Stimulated activated CD8-positive, alpha-beta memory T cell treated with anti-CD3 and anti-CD28 coated beads, Interleukin-15, amount 100 ng/mL, for 24 hours (primary cell): ENCODE data around the gene TPGS1.

Experiments used
- DNase-seq: peaks from one replicate; pipeline ENCODE4 v3.0.0-alpha.2; 2020; ENCODE audit warnings: low read depth

TPGS1 gene

DNA sequence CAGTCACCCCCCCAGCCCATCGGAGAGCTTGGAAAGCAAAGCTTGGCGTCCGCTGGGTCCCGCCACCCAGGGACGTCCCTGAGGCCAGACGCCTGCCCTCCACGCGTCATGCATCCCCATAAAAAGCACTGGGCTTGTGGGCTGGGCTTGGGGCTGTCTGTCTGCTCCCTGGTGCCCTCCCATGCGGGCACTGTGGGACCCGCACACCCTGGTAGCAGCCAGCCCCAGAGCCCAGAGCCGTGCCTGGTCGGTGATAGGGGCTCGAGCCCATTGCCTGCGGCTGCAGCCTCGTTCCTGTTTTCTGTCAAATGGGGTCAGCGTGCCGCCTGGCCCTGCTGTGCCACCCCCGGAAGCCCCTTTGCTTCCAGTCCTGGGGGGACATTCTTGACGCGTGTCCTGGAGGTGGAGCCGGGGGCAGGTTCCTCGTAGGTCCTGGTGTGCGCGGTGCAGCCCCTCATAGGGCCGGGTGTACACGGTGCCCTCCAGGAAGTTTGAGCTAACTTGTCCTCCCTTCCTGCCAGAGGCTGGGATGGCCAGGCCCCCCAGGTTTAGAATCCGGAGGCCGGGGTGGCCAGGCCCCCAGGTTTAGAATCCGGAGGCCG lies 32.2 kb downstream of the TPGS1 start:
- DNase-seq, result no peak

DNA sequence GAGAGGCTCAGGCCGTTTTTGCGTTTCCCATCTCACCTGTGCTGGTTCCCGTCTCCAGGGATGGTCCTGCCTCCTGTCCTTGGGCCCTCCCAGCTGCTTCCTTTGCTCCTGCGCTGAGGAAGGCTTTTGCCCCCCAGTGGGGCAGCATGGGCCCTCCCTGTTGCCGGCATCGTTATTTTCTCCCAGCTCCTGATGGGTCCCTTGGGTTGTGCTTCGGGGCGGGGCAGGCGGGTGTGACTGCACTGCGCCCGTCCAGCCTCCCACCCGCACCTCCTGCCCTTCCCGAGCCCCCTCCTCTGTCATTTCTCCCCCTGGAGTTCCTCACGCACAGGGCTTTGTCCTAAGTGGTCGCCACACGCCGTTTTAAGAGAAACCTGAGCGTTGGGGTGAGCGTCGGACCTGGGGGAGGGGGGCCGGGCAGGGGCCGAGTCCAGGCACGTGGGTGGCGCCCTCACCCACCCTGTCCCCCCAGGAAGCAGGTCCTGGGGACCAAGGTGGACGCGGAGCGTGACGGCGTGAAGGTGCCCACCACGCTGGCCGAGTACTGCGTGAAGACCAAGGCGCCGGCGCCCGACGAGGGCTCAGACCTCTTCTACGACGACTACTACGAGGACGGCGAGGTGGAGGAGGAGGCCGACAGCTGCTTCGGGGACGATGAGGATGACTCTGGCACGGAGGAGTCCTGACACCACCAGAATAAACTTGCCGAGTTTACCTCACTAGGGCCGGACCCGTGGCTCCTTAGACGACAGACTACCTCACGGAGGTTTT lies 33.8 kb downstream of the TPGS1 start:
- no peak for DNase-seq

DNA sequence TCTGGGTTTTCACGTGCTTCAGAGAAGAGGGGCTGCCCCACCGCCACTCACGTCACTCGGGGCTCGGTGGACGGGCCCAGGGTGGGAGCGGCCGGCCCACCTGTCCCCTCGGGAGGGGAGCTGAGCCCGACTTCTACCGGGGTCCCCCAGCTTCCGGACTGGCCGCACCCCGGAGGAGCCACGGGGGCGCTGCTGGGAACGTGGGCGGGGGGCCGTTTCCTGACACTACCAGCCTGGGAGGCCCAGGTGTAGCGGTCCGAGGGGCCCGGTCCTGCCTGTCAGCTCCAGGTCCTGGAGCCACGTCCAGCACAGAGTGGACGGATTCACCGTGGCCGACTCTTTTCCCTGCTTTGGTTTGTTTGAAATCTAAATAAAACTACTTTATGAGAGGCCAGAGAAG lies 34.4 kb downstream of the TPGS1 start:
- DNase-seq, result no peak

DNA sequence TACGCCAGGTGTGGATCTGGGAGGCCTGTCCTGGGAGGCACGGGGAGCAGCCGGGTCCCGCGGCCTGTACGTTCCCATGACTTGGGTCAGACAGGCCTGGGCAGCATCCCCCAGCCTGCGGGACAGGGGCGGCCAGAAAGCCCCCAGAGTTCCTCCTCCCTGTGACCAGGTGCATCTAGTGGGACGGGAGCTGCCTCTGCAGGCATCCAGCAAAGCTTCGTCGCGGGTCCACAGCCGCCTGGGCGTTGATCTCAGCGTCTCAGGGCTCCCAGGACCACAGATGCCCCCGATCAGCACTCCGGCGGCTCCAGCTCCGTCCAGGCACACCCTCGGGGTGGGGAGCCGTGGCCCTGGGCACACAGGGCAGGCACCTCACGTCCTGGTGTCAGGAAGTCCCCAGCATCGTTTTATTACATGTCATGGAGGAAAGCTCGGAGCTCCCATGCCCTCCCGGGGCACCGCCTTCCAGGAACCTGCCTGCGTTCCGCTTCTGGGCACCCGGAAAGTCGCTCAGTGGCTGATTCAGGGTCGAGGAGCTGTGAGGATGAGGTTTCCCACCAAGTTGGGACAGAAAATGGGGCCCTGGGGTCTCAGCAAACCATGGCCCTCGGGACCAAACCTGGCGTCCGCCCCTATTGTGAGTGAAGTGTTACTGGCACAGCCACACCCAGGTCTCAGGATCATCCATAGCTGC lies 35.0 kb downstream of the TPGS1 start:
- no peak for DNase-seq

DNA sequence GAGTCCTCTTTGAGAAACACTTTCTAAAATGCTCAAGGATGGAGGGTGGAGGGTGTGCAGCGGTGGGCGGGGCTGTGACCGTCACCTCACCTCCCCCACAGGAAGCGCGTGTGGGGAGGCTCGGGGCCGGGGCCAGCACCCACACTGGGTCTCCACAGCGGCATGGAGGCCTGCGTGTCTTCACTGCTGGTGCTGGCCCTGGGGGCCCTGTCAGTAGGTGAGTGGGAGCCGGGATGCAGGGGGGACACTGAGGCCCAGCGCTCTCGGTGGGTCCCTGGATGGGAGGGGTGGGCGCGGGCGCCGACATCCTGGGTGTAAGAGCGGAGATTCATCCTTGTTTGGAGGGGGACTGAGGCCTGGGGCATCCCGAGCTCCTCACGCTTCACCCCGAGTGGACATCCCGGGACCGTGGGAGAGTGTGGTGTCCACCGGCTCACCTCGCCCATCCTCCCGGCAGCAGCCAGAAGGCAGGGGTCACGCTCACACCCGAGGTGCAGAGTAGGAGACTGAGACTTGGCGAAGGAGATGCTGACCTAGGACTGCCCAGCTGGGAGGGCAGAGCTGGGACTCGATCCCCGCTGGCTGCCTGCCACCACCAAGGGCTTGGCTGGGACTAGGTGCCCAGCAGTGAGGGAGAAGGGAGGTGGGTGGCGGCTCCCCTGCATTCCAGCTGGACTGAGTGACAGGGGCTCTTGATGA lies 36.8 kb downstream of the TPGS1 start, which contains the start of gene GZMM:
GZMM (plus strand) TSS at position 144 of the 699 bp plus-strand sequence; CDS start at position 163, 19 bp downstream.
- DNase-seq, result peak; percentile 49

DNA sequence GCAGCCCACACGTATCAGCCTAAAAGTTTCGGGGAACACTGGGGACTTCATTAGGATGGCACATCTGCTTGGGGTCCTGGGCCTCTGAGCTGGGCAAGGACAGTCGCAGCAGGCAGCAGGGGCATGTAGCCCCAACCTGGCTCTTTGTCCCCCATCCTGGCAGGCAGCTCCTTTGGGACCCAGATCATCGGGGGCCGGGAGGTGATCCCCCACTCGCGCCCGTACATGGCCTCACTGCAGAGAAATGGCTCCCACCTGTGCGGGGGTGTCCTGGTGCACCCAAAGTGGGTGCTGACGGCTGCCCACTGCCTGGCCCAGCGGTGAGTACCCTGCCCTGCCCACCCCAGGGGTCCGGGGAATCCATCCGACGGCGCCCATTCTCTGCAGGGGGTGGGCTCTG lies 39.8 kb downstream of the TPGS1 start:
- DNase-seq, result no peak

DNA sequence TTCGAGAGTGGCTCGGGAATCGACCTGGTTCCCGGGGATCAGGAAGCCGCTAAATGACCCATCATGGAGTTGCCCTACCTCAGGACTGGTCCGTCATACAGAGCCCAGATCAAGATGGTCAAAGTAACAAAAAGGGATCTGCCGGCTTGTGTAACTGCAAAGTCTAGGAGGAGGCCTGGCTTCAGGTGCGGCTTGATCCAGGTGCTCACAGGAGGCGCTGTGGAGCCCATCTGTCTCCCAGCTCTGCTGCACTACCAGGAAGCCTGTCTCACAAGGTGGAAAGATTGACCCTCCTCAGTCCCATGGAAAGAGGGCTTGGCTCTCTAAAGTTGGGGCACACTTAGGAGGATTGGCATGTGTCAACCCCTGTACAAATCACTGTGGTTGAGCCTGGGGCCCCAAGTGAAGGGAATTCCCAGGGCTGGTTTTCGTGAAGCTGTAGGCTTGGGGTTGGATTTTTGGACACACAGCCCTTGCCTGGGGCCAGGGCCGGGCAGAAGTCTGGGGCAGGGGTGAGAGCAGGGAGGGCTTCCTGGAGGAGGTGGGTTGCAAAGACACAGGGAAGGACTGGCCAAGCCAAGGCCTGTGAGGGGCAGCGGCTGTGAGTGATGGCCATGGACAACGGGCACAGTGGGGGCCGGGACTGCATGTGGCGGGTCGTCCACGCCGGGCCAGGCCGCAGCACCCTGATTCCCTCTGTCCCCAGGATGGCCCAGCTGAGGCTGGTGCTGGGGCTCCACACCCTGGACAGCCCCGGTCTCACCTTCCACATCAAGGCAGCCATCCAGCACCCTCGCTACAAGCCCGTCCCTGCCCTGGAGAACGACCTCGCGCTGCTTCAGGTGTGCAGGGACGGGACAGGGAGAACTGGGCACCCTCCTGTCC lies 40.8 kb downstream of the TPGS1 start:
- no peak for DNase-seq

DNA sequence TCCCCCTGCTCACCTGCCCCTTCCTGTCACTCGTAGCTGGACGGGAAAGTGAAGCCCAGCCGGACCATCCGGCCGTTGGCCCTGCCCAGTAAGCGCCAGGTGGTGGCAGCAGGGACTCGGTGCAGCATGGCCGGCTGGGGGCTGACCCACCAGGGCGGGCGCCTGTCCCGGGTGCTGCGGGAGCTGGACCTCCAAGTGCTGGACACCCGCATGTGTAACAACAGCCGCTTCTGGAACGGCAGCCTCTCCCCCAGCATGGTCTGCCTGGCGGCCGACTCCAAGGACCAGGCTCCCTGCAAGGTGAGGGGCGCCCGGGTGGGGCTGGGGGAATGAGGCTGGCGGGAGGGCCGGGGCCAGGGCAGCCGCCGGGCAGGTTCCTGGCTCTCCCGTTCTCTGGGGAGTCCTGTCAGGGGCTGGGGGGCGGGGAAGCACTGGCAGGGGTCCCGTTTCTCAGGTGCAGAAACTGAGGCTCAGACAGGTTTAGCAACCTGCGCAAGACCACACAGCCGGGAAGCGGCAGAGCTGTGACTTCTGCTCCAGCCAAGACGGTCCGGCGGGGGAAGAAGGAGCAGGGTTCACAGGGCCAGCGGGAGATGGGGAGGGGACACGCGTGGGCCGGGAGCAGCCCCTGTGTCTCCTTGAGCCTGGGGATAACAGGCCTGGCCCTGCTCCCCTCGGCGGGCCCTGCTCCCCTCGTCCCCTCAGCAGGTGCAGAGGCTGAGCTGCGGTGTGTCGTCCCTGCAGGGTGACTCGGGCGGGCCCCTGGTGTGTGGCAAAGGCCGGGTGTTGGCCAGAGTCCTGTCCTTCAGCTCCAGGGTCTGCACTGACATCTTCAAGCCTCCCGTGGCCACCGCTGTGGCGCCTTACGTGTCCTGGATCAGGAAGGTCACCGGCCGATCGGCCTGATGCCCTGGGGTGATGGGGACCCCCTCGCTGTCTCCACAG lies 41.9 kb downstream of the TPGS1 start:
- DNase-seq, result no peak

DNA sequence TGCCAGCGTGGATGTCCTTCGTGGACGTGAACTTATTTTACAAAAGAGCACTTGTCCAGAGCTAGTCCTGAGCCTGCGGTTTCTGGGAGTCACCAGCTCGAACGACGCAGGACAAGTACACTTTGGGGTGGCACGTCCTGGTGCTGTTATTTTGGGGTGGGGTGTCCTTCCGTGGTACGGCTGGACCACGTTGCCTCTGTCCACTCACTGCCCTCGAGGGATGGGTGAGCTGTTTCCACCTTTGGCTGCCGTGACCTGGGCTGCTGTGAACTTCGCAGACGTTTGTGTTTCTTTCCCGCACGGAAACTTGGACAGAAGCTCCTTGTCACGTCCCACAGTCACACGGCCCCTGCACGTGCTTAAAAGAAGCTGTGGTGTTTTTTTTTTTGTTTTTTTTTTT lies 47.5 kb downstream of the TPGS1 start:
- no peak for DNase-seq

DNA sequence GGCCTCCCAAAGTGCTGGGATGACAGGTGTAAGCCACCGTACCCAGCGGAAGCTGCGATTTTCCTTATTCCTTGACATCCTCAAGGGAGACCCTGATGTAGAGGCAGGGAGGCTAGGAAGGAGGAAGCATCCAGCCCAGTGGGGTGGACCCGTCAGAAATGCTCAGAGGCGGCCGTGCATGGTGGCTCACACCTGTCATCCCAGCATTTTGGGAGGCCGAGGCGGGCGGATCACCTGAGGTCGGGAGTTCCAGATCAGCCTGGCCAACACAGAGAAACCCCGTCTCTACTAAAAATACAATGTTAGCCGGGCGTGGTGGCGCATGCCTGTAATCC lies 48.1 kb downstream of the TPGS1 start:
- no peak for DNase-seq

DNA sequence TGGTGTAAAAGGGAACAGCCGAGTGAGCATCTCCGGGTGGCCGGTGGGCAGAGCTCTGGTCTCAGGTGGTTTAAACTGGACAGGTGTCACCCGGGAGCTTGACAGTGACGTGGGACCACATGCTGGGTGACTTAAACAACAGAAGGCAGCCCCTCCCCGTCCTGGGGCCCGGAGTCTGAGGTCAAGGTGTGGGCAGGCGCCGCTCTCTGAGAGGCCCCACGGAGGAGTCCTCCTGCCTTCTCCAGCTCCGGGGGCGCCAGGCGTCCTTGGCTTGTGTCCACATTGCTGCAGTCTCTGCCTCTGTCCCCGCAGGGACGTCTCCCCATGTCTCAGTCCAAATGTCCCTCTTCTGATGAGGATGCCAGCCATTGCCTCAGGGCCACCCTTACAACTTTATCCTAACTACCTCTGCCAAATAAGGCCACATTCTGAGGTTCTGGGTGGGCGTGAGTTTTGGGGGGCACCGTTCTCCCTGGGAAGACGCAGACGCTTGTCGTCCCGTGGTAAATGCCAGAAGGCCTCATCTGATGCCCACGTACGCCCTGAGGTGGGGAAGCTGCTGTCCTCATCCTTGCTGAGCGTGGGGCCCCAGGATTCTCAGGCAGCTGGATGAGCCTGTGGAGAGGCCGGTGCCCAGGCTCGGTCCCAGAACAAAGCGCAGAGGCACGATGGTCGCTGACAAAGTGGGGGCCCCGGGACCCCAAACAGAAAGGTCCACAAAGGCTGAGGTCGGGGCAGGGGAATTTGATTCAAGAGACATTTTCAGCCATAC lies 49.5 kb downstream of the TPGS1 start:
- no peak for DNase-seq

DNA sequence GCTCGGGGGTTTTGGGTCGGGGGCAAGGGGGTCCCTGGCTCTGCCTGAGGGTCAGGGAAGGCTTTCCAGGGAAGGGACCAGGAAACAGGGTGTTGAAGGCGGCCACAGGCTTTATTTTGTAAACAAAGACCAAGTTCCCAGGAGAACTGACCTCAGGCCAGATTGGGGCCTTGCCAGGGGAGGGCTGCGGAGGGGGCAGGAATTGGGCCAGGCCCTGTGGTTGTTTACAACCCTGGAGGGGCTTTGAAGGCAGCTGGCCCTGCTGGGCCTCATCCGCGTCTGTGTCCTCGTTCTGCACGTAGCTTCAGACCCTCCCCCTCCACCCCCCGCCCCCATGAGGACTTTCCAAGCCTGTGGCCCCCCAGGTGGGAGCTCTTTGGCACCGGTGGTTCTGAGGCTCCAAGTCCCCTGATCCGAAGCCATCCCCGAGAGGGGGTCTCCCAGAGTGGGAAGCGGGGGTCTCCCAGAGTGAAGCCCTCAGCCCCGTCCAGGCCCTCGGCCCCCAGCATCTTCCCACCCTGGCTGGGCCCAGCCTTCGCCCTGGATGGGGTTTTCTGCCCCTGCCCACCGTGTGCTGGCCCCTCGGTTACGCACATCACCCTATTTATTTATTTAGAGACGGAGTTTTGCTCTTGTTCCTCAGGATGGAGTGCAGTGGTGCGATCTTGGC lies 51.6 kb downstream of the TPGS1 start:
- DNase-seq, result no peak

DNA sequence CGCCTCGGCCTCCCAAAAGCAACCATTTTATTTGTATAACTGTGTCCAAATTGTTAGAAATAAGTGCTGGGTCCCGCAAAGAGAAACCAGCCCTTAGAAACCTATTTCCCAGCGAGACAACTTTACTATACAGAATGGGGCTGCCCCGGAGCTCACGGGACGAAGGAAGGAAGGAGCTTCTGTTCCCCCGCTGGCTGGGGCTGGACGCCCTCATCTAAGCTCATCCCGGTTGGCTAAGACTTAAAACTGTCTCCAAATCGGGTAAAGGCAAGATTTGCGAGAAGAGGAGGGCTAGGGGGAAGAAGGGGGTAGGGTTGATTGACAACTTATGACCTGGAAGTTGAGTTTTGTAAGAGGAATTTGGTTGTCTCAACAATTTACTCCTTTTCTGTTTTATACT lies 52.8 kb downstream of the TPGS1 start:
- DNase-seq, result no peak

DNA sequence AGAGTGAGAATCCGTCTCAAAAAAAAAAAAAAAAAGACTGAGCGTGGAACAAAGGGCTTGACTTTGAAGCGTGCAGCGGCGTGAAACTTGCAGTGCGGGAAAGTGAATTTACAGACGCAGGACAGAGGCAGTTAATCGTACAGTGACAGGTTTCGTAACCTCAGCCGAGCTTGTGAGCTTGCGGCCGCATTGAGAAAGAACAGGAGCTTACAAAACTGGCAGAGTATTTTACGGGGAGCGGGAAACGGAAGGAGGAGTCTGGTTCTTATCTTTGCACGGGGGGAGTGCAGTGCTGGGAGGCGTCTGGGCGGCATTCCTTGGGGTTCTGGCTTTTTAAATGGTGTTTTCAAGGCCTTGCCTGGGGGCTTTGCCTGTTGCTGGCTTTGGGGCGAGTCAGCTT lies 59.1 kb downstream of the TPGS1 start:
- no peak for DNase-seq

DNA sequence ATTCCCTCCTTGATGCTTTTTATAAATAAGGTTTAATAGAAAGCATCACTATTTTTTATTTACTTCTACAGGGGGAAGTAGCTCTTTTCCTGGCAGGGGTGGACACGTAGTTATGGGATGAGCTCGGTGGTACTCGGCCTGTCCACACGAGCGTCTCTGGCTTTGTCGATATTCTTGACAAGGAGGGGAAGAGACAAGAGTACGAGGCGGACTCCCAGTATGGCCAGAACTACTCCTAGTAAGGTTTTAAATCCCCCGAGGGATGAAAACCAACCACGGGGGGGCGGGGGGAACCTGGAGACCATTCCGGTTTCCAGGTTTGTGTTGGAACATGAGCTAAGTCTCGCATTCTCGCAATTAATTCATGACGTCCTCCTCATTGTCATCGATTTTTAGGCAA lies 59.5 kb downstream of the TPGS1 start:
- DNase-seq, result no peak

DNA sequence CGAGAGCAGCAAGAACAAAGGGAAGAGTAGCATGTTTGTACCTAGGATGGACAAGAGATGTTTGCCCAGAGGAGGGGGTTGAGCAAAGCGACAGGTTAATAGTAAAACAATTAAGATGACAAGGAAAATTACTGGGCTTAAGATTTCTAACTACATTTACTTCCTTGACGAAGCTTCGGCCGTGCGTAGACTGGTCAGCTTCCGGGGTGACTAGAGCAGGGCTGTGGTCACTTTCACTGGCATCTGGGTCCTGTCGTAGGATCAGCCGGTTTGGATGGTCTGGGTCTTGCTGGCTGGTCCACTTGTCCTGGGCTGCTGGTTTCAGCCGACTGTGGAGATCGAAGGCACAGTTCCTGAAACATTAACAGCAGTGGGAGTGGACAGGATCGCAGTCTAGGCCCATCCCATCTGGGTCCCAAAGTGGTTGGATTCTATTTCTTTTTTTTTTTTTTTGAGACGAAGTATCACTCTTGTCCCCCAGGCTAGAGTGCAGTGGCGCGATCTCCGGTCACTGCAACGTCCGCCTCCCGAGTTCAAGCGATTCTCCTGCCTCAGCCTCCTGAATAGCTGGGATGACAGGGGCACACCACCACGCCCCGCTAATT lies 60.1 kb downstream of the TPGS1 start:
- DNase-seq, result no peak
